ENCODE data around the gene GFRA1.

GFRA1 gene

DNA sequence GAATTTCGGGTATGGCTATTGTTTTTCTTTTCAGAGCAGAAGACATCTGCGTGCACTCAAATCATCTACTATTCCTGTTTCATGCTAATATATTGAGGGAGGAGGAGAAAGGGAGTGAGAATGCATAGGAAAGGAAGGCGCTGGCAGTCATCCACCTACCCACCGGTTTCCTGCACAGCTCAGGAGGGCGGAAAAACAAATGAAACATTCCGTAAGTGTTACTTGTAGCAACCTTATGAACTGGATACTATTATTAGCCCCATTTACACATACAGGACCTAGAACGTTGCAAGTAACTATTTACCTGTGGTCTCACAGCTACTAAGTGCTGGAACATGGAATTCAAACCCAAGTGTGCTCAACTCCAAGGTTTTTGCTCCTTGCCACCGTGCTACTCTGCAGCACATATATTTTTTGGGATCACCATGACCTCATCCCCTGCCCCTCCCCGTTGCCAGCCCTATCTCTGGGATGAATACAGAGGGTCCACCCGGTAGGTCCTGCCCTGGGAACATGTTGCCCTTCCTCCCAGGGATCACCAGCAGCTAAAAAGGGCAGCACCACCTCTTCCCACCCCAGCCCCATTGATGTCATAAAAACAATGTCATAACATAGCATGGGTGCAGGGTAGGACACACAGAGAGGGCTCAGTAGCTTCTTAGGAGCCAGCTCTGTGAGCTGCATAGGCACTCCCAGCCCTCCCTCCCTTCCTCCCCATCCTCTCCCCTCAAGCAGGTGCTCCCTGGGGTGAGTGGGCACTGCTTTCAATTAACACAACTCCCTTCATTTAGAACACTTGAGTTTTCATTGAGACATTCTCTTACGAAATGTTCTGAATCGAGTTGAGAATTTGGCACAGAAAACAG, 16.9 kb downstream of the GFRA1 start:
- no peak overlapping the region for H3K27ac ChIP-seq
- no peaks in the 10 kb centered on the region for H3K36me3 ChIP-seq
- H3K4me1 ChIP-seq (ENCODE audit: control insufficient read depth in 1 of 2, insufficient read depth in 1 of 2, low read depth in 1 of 2, low read length in 1 of 2) = no peaks in the 10 kb centered on the region
- H3K4me3 ChIP-seq (ENCODE audit: low read depth in 1 of 2, low read length in 1 of 2) = no peak overlapping the region
- peaks cover 18% of the 10 kb centered on the region for H3K27me3 ChIP-seq
- TF ChIP-seq, protein P1, sequence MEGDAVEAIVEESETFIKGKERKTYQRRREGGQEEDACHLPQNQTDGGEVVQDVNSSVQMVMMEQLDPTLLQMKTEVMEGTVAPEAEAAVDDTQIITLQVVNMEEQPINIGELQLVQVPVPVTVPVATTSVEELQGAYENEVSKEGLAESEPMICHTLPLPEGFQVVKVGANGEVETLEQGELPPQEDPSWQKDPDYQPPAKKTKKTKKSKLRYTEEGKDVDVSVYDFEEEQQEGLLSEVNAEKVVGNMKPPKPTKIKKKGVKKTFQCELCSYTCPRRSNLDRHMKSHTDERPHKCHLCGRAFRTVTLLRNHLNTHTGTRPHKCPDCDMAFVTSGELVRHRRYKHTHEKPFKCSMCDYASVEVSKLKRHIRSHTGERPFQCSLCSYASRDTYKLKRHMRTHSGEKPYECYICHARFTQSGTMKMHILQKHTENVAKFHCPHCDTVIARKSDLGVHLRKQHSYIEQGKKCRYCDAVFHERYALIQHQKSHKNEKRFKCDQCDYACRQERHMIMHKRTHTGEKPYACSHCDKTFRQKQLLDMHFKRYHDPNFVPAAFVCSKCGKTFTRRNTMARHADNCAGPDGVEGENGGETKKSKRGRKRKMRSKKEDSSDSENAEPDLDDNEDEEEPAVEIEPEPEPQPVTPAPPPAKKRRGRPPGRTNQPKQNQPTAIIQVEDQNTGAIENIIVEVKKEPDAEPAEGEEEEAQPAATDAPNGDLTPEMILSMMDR (IDR thresholded peaks at IDR 0.05) = no peak
- H3K9me3 ChIP-seq = no peaks in the 10 kb centered on the region

DNA sequence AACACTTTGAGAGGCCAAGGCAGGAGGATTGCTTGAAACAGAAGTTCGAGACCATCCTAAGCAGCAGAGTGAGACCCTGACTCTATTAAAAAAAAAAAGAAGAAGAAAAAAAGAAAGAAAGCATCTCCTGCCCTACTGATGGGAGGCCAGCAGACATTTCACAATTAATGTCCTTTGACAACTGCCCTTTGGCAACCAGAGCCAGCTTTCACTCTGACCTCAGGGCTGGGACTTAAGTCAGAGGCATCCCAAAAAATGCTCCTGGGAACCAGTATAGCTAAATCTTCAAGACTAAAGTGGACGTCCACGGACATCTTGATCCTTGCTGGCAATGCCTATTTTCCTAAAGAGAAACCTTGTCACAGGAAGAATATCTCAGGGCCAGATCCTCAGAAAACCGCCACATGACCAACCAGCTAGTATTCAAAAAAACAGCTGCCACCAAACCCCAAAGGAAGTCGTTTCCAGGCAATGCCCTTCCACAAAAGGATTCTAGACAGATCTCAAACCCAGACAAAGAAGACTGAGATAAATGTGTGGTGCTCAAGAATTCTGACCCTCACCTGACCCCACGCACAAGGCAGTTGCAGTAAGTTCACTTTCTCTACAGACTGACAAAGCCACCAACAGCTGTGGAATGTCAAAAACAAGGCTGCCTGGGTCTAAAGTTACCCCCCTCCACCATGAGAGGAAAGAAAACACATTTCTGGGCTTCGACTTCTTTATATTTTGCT, 18.4 kb downstream of the GFRA1 start:
- Histone ChIP-seq H3K4me1 (ENCODE audit: control insufficient read depth in 1 of 2, insufficient read depth in 1 of 2, low read depth in 1 of 2, low read length in 1 of 2) (no peaks in the 10 kb centered on the region), H3K27ac (no peak overlapping the region), H3K27me3 (peaks cover 7% of the 10 kb centered on the region), H3K36me3 (no peaks in the 10 kb centered on the region), H3K9me3 (no peaks in the 10 kb centered on the region), H3K4me3 (ENCODE audit: low read depth in 1 of 2, low read length in 1 of 2) (no peak overlapping the region)
- TF ChIP-seq, protein P1 (IDR thresholded peaks at IDR 0.05) = no peak

DNA sequence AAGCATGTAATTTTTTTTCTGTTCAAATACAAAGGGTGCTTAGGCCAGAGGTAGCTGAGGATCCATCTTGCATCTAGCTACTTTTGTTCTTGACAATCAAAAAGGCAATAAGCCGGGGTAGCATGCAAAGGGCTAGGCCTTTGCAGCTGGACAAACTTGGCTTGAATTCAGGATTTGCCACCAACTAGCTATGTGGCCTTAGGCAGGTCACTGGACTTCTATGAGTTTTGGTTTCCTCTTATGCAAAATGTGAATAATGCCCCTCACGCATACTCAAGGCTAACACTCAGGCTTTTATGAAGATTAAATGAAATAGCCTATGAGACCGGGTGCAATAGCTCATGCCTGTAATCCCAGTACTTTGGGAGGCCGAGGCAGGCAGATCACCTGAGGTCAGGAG, 19.3 kb downstream of the GFRA1 start:
- Histone ChIP-seq H3K9me3 (no peaks in the 10 kb centered on the region), H3K27me3 (peaks cover 7% of the 10 kb centered on the region), H3K27ac (no peak overlapping the region), H3K4me3 (ENCODE audit: low read depth in 1 of 2, low read length in 1 of 2) (no peak overlapping the region), H3K36me3 (no peaks in the 10 kb centered on the region), H3K4me1 (ENCODE audit: control insufficient read depth in 1 of 2, insufficient read depth in 1 of 2, low read depth in 1 of 2, low read length in 1 of 2) (no peaks in the 10 kb centered on the region)
- TF ChIP-seq, protein P1 (IDR thresholded peaks at IDR 0.05) = no peak

DNA sequence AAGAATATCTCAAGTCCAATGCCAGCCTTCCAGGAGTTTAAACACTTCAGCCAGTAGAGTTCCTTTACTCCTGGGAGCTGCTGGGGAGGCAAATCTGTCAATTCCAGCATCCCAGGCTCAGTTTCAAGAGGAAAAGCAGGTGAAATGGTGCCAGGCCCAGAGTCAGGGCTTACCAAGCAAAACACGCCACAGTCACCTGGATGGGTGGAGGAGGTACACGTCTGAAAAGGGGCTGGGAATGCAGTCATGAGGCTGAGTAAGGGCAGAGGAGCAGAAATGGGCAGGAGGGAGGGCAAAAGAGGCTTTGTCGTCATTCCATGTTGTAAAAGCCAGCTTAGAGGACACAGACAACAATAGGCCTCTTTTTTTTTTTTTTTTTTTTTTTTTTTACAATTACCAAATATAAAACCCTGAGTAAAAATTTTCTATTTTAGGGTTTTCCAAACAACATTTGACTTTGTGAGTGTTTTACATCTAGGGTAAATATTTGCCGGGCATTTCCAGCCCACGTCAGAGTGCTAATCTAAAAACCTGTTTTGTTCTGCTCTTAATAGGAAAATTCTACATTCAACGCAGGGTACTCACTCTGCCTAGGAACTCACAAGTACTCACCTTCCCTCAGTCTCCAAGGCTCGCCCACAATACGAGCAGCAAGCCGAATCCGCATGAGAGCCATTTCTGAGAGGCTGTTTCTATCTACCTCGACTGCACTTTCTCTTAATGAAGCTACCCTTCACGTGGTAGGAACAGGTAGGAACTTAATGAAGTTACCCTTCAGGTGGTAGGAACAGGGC, 21.2 kb downstream of the GFRA1 start:
- Histone ChIP-seq H3K9me3 (no peaks in the 10 kb centered on the region), H3K4me1 (ENCODE audit: control insufficient read depth in 1 of 2, insufficient read depth in 1 of 2, low read depth in 1 of 2, low read length in 1 of 2) (no peaks in the 10 kb centered on the region), H3K27me3 (peaks cover 7% of the 10 kb centered on the region), H3K27ac (no peak overlapping the region), H3K36me3 (no peaks in the 10 kb centered on the region), H3K4me3 (ENCODE audit: low read depth in 1 of 2, low read length in 1 of 2) (no peak overlapping the region)
- TF ChIP-seq, protein P1 (IDR thresholded peaks at IDR 0.05) = no peak

DNA sequence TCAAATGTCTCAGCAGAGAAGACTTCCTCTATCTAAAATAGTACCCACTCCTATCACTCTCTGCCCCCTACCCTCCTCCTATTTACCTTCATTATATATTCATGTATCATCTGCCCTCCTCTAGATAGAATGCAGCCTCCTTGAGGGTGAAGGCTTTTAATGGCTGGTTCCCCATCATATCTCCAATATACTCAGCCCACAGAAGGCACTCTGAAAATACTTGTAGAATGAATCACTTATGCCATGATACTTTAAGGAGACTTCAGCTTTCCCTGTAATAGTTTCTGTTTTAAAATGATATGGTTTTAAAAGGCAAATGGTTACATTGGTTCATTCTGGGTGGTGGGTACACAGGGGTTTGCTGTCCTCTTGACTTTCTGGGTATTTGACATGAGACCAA, 25.3 kb downstream of the GFRA1 start:
- no peak overlapping the region for H3K4me3 ChIP-seq (ENCODE audit: low read depth in 1 of 2, low read length in 1 of 2)
- TF ChIP-seq, protein P1 (IDR thresholded peaks at IDR 0.05) = no peak

More for the DNA sequence above, 25.3 kb downstream of the GFRA1 start:
- no peaks in the 10 kb centered on the region for H3K36me3 ChIP-seq
- no peaks in the 10 kb centered on the region for H3K4me1 ChIP-seq (ENCODE audit: control insufficient read depth in 1 of 2, insufficient read depth in 1 of 2, low read depth in 1 of 2, low read length in 1 of 2)
- H3K27ac ChIP-seq = no peak overlapping the region
- H3K27me3 ChIP-seq = no peaks in the 10 kb centered on the region
- H3K9me3 ChIP-seq = no peaks in the 10 kb centered on the region

Data from neutrophil (primary cell).